Fibroblast of gingiva (primary cell): ENCODE data around the gene UHRF1.

Experiments used
- DNase-seq: peaks from one replicate; pipeline ENCODE4 v3.0.0-alpha.2; 2011; ENCODE audit warnings: low read depth

The UHRF1 gene

DNA sequence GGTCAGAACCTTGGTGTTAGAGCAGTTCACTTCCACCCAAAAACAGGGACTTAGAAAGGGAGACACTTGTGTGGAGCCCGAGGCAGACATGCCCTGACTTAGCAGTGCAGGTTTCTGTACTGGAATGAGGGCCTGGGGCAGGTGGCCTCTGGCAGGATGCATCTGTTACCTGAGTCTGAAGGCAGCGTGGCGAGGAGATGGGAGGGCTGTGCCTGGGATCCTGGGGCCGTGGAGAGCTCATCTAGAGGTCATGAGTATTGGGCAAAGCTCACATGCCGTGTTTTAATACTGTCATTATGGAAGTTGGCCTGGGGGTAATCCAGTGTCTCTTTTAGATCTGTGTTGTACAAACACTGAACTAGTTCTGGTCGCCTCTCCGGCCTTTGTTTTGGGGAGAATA lies 81.0 kb downstream of the UHRF1 start:
- DNase-seq: no peak

DNA sequence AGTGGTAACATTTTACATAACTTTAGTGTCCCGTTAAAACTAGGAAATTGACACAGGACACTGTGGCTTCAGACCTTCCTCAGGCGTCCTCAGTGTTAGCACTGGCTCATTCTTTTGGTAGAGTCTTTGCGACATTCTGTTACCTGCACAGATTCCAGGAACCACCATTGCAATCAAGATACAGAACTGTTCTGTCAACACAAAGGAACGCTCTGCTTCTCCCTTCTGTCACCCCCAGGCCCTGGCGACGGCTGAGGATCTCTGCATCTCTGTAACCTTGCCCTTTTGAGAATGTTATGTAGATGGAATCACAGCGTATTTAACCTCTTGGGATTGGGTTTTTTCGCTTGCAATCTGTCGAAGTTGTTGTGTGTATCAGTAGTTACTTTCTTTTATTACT lies 82.2 kb downstream of the UHRF1 start:
- no peak for DNase-seq

DNA sequence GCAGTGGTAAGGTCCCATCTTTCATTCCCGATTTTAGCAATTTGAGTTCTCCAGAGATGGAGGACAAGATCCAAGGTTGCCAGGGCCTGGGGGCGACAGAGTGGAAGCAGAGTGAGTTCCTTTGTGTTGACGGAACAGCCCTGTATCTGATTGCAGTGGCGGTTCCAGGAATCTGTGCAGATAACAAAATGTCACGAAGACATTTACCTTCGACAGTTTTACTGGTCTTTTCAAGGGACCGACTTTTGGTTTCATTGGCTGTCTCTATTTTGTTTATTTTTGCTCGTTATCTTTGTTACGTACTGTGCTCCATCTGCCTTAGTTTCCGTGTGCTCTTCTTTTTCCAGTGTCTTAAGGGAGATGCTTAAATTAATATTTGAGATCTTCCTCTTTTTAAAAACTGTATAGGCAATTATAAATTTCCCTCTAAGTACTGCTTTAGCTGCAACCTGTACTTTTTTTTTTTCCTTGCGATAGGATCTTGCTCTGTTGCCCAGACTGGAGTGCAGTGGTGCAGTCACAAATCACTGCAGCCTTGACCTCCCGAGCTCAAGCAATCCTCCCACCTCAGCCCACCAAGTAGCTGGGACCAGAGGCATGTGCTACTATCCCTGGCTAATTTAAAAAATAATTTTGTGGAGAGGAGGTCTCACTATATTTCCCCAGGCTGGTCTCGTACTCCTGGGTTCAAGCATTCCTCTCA lies 82.8 kb downstream of the UHRF1 start:
- no peak for DNase-seq

DNA sequence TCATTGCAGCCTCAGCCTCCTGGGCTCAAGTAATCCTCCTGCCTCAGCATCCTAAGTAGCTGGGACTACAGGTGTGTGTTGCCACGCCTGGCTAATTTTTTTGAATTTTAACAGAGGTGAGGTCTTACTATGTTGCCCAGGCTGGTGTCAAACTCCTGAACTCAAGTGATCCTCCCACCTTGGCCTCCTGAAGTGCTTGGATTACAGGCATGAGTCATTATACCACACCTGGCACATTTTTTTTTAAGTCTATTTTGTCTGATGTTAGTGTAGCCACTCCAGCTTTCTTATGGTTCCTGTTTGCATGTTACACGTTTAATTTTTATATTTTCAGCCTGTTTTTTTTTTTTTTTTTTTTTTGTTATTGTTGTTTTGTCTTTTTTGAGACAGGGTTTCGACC lies 84.4 kb downstream of the UHRF1 start:
- DNase-seq: no peak

DNA sequence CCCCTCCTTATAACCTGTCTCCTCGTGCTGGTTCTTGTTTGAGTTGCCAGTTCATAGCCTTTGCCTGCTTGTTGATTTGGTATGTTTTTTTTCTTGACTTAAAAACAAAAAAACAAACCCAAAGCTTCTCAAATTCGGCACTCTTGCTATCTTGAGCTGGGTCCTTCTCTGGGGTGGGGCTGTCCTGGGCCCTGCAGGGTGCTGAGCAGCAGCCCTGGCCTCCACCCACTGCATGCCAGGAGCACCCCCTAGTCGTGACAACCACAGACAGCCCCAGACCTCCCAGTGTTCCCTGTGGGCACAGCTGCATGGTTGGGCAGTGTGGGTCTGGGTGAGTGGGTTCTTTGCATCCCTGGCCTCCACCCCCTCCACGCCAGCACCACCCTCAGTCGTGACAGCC lies 87.4 kb downstream of the UHRF1 start:
- DNase-seq: no peak

DNA sequence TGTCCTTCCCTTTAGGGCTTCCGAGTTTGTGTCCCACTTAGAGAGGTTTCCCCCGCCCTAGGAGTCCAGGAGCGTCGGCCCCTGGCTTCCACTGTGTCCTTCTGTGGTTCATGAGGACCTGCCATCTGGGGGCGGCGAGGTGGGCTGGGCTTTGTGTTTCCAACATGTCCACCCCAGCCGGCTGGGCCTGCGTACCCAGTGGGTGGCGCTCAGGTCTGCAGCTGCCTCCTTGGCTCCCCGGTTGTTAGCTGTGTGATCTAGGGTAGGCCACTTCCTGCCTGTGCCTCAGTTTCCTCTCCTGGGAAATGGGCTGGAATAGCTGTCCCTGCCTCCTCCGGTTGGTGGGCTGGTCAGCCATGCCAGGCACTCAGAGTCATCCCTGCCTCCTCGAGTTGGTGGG lies 88.0 kb downstream of the UHRF1 start:
- DNase-seq: no peak

DNA sequence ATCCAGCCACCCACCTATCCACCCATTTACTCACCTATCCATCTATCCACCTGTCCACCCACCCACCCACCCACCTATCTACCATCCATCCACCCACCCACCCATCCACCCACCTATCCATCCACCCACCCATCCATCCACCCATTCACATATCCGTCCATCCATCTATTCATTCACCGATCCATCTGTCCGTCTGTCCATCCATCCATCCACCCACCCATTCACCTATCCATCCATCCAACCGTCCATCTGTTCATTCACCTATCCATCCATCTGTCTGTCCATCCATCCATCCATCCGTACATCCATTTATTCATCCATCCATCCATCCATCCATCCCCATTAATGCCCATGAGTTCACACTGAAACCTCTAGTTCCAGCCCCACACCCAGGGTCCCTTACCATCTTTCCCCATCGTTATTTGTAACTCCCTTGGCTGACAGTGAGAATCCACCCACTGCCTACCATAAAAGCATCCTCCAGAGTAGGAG lies 90.9 kb downstream of the UHRF1 start:
- no peak for DNase-seq

DNA sequence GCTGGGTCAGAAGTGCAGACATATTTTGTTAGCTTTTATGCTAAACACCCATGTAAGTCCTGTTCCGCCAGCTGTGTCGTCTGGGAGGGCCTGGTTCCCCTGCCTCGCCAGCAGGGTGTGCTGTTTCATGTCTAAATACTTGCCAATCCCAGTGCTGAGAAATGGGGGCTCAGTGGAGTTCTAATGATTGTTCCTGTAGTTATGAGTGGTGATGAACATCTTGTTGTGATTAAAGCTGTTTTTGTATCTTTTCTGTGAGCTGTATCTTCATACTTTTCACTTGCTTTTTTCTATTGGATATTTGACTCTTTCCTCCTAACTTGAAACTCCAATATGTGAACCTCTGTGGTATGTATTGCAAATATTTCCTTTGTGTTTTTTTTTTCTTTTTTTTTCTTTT lies 92.3 kb downstream of the UHRF1 start:
- peak; percentile 78 for DNase-seq

DNA sequence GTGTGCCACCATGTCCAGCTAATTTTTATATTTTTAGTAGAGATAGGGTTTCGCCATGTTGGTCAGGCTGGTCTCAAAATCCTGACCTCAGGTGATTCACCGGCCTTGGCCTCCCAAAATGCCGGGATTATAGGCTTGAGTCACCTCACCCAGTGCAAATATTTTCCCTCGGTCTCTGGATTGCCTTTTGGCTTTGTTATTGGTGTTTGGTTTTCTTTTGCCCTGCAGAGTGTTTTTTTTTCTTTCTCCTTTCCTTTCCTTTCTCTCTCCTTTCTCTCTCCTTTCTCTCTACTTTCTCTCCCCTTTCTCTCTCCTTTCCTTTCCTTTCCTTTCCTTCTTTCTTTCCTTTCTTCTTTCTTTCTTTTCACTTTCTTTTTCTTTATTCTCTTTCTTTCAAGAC lies 92.8 kb downstream of the UHRF1 start:
- peak; percentile 16 for DNase-seq

DNA sequence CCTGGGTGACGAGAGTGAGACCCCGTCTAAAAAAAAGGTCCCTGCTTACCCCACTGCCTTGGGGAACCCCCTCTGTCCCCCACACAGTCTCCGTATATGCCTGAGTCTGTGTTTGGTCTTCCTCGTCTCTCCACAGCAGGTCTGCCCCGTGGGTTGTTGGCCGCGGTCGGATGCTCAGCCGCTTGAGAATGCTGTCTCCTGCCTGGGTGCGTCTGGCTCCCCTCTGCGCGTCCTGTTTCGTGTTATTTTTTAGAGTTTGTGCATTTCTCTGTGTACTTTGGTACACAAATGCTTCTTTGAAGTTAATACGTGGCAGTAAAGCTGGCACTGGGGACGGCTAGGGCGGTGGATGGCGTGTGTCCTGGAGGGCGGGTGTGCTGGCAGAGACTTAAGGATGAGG lies 94.5 kb downstream of the UHRF1 start:
- DNase-seq: no peak

DNA sequence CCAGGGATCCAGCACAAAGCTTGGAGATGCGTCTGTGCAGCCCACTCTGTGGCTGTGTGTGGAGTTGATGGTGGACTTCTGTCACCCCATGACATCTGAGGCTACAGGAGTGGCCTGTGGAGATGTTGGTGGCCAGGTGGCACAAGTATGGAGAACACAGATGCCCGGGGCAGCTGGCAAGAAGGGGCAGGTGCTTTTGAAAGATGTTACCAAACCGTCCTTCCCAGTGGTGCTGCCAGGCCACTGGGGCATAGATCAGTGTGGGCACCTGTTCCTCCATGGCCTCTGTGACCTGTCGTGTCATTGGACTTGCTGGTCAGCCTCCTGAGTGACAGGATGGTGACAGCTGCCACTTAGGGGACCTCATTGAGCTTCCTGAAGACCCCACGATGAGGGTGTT lies 95.8 kb downstream of the UHRF1 start:
- no peak for DNase-seq

DNA sequence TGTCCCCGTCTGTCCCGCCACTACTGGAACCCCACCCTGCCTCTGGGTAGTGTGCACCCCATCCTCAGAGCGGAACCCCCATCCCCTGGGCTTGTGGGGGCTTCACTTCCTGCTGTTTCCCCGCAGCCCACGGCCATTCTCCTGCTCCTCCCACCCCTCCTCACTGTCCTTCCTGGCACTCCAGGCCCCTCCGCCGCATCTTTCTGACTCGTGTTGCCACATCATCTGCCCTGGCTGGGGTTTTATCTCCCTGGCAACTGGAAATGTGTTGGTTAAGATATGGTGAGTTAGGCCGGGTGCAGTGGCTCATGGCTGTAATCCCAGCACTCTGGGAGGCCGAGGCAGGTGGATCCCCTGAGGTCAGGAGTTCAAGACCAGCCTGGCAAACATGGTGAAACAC lies 96.9 kb downstream of the UHRF1 start:
- peak; percentile 14 for DNase-seq

DNA sequence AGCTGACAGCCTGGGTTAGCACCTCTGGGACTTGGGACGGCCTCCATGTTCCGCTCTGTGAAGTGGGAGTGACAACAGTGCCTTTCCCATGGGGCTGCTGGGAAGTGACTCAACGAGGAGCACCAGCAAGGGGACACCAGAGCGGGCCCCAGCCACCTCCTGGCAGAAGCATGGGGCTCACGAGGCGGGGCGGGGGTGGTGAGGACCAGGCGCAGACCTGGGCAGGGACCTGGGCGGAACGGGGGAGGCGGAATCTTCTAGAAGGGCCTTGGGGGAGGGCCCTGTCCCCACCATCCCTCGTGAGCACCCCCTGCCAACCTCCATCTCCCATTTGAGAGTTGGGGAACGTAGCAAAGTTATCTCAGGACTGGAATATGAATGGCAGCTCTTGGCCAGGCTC lies 97.5 kb downstream of the UHRF1 start:
- no peak for DNase-seq
